ENCODE results near the gene SUGCT.
"Not testable (repeated sequence)": the region's sequence is repeated elsewhere in the genome, so short reads cannot be mapped to it uniquely, and the experiment has no call there.

- not testable (repeated sequence) for TF ChIP-seq TAF1 (IDR thresholded peaks at IDR 0.05; ENCODE audit: low read depth, low read length); CTCF (IDR thresholded peaks at IDR 0.05; ENCODE audit: control extremely low read depth in 1 of 3, insufficient read depth in 1 of 3, low read depth in 1 of 3, low read length in 3 of 3); GABPA (IDR thresholded peaks at IDR 0.05; ENCODE audit: borderline replicate concordance, insufficient read depth, low read length); CHD1 (IDR thresholded peaks at IDR 0.05; ENCODE audit: low read depth, low read length); POLR2A (IDR thresholded peaks at IDR 0.05; ENCODE audit: control extremely low read depth in 1 of 2, low read depth in 2 of 2, low read length in 2 of 2); ATF3 (IDR thresholded peaks at IDR 0.05; ENCODE audit: insufficient read depth, low read depth, low read length); EP300 (IDR thresholded peaks at IDR 0.05; ENCODE audit: borderline replicate concordance in 1 of 2, low read depth in 2 of 2, low read length in 2 of 2); CHD7 (IDR thresholded peaks at IDR 0.05; ENCODE audit: insufficient replicate concordance, low read length); CEBPB (IDR thresholded peaks at IDR 0.05; ENCODE audit: low read depth, low read length); ATF2 (IDR thresholded peaks at IDR 0.05; ENCODE audit: low read length); BACH1 (IDR thresholded peaks at IDR 0.05; ENCODE audit: low read length); GTF2F1 (IDR thresholded peaks at IDR 0.05; ENCODE audit: borderline replicate concordance, low read depth, low read length); JUN (IDR thresholded peaks at IDR 0.05; ENCODE audit: low read depth, low read length)
Observed at GRCh38 chr7:40414704-40415103, 279.9 kb downstream of the SUGCT start.
